ENCODE data around the gene NDFIP2. TPM values are rescaled to one million over a fixed set of nuclear protein-coding genes. Genes with fewer than 3 reads are reported as not detected.

NDFIP2 gene
- total and polyA plus RNA-seq, 10 of the 15 experiments (the other 5 are each of a cell fraction or from before 2014, with no cell fraction given) = 17.9 to 57.2 (median 30.6) TPM

DNA sequence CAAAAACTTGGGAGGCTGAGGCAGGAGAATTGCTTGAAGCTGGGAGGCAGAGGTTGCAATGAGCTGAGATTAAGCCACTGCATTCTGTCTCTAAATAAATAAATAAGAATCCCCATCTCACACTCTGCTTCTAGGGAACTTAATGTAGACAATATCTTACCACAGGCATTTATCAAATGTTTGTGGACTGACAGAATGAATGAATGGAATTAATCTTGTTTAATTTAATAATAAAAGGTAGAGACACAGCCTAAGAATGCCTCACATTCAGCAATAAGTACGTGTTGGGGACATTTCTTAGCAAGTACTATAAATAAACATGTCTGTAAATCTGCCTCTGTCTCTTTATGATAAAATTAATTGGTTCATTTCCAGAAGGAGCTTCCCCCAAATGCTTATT lies 38.7 kb upstream of the NDFIP2 start:
- Histone ChIP-seq H3K9ac (ENCODE audit: control insufficient read depth, insufficient read depth, low read length) (no peak overlapping the region), H3K79me2 (ENCODE audit: control insufficient read depth, insufficient read depth, low read length) (no peaks in the 10 kb centered on the region), H3K4me2 (ENCODE audit: control insufficient read depth, insufficient read depth) (no peak overlapping the region), H3K27ac (ENCODE audit: control insufficient read depth, insufficient read depth) (no peak overlapping the region), H3K4me1 (ENCODE audit: control insufficient read depth, insufficient read depth, low read length) (no peaks in the 10 kb centered on the region), H3K9me3 (replicated peaks; ENCODE audit: control insufficient read depth, insufficient read depth, low read length) (no peaks in the 10 kb centered on the region), H3K36me3 (ENCODE audit: control insufficient read depth in 2 of 2, insufficient read depth in 2 of 2, low read length in 1 of 2) (no peaks in the 10 kb centered on the region), H3K4me3 (no peak overlapping the region), H3K27me3 (replicated peaks in 1 of 2; ENCODE audit: control insufficient read depth in 2 of 2, insufficient read depth in 2 of 2, low read length in 1 of 2) (no peaks in the 10 kb centered on the region; a peak in 1 of 4 replicates), H4K20me1 (ENCODE audit: control insufficient read depth, insufficient read depth) (no peaks in the 10 kb centered on the region), H2AFZ (ENCODE audit: control insufficient read depth, low read depth, low read length) (no peak overlapping the region)
- no TSS peak for BruUV-seq (replicated peaks)
- in situ Hi-C loops (cut with MboI) = no loop called here
- ChIA-PET SMC1A (ENCODE audit: uncharacterized antibody, unreplicated experiment) (interaction anchor here (0.9 to 1.9 kb wide), 7 partner anchors 12 to 102 kb away, joined by 3 to 10 read pairs (median 4); no protein-coding TSS in a partner anchor), RAD21 (ENCODE audit: unreplicated experiment) (interaction anchor here (1.0 to 2.1 kb wide), 2 partner anchors 11 to 18 kb away, joined by 3 to 6 read pairs; no protein-coding TSS in a partner anchor), POLR2A (no interaction called here), CTCF (interaction anchor here (0.9 to 4.0 kb wide), 5 partner anchors 10 to 41 kb away, joined by 3 to 22 read pairs (median 3); no protein-coding TSS in a partner anchor)
- DNase-seq (ENCODE audit: low read depth, low spot score) (no peak), ATAC-seq (no peak), FAIRE-seq (no peak)
- intact Hi-C loops (cut with micrococcal nuclease; ENCODE audit: unreplicated experiment) = no loop called here
- TF ChIP-seq NKRF (conservative IDR thresholded peaks at IDR 0.05) (no peak), NFIC (IDR thresholded peaks at IDR 0.05; ENCODE audit: low read depth, low read length) (no peak), ZNF207 (IDR thresholded peaks at IDR 0.05; ENCODE audit: borderline replicate concordance) (no peak), KDM1A (IDR thresholded peaks at IDR 0.05; ENCODE audit: borderline replicate concordance) (no peak), YBX1 (IDR thresholded peaks at IDR 0.05) (no peak), IKZF2 (IDR thresholded peaks at IDR 0.05) (no peak), RUNX3 (IDR thresholded peaks at IDR 0.05; ENCODE audit: low read length) (no peak), CBX5 (IDR thresholded peaks at IDR 0.05; ENCODE audit: low read depth) (no peak), PAX5 (IDR thresholded peaks at IDR 0.05; ENCODE audit: borderline replicate concordance, low read depth, low read length) (no peak), HDGF (IDR thresholded peaks at IDR 0.05) (no peak), WRNIP1 (IDR thresholded peaks at IDR 0.05; ENCODE audit: borderline replicate concordance, low read depth, low read length) (no peak), TCF3 (IDR thresholded peaks at IDR 0.05; ENCODE audit: borderline replicate concordance, insufficient read depth, low read depth, low read length) (no peak), ZBED1 (IDR thresholded peaks at IDR 0.05; ENCODE audit: borderline replicate concordance) (no peak)
- TF ChIP-seq, protein P1, sequence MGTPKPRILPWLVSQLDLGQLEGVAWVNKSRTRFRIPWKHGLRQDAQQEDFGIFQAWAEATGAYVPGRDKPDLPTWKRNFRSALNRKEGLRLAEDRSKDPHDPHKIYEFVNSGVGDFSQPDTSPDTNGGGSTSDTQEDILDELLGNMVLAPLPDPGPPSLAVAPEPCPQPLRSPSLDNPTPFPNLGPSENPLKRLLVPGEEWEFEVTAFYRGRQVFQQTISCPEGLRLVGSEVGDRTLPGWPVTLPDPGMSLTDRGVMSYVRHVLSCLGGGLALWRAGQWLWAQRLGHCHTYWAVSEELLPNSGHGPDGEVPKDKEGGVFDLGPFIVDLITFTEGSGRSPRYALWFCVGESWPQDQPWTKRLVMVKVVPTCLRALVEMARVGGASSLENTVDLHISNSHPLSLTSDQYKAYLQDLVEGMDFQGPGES (IDR thresholded peaks at IDR 0.05) = no peak
- WGBS (ENCODE audit: insufficient coverage, insufficient replicate concordance, low lambda C conversion rate, missing lambda C conversion rate) = 0% methylated on average over 1 of the region's 1 CpG
